GM11168 (cell line): ENCODE measurements around the gene BMS1.

Source experiments
- in situ Hi-C: fragments of 300-500 bp; cut with MboI; formaldehyde crosslinking; loops from one replicate; pipeline ENCODE4 v1.12.0; 2022; ENCODE audit warnings: low sequenced_read_pairs; ENCODE audit not compliant: unreplicated experiment

The BMS1 gene

DNA sequence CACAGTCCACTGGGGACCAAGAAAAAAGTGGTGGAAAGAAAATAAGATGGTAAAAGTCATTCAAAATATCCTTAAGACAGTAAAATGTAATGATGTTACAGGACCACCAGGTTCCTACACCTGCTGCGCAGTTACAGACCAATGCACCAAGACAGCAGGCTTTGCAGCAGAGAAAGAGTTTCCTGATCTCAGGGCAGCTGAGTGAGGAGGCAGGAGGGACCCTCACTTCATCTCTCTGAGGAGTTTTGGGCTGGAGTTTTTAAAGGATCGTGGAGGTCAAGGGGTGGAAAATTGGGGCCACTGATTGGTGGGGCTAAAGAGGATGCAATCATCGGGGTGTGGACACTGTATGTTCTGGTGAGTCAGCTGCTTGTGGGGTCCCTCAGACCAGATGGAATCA, 100.0 kb downstream of the BMS1 start:
- in situ Hi-C loops, result no loop called here
